Left forelimb (tissue), 1 donor: ENCODE measurements around the gene SHC2.
"Not testable (repeated sequence)": the region's sequence is repeated elsewhere in the genome, so short reads cannot be mapped to it uniquely, and the experiment has no call there.

Source experiments
- DNase-seq: peaks from one replicate; pipeline ENCODE4 v3.0.0-alpha.2; 2018; ENCODE audit warnings: low spot score

The SHC2 gene

DNA sequence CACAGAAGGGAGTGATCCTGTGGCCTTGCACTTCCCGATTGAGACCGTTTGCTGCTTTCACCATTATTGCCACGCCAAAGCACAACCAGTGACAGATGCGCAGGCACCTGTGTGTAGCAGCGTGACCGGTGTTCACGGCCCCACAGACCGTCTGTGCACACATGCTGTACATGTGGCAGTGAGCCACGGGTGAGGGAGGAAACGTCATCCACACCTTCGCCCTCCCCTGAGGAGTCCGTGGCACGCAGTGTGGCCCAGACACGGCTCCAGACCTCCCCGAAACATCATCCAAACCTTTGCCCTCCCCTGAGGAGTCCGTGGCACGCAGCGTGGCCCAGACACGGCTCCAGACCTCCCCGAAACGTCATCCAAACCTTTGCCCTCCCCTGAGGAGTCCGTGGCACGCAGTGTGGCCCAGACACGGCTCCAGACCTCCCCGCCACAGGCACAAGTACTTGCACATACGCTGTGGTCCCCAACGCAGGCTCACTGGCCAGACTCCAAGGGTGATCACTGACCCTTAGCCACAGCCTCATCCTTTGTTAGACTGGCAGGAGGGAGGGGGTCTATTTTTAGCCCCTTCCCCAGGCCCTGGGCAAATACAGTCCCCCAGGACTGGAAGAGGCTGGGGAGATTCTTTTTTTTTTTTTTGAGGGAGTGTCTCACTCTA lies 7.9 kb upstream of the SHC2 start:
- DNase-seq, result no peak

DNA sequence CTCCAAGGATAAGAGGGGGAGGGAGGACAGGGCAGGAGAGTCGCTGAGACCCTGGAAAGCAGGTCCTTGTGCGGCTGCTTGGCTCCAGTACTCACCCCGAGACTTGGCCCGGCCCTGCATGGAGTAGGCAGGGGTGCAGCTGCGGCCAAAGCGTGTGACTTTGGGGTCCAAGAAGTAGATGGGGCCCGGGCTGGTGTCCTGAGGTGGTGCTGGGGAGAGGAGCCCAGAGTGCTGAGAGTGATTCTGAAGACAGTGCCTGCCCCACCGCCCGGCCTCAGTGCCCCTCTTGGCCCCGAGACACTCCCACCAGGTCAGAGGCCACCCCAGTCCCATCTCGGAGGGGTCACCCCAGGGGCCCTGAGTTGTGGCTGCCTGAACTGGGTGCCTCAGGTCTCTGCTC lies 6.7 kb upstream of the SHC2 start:
- no peak for DNase-seq

DNA sequence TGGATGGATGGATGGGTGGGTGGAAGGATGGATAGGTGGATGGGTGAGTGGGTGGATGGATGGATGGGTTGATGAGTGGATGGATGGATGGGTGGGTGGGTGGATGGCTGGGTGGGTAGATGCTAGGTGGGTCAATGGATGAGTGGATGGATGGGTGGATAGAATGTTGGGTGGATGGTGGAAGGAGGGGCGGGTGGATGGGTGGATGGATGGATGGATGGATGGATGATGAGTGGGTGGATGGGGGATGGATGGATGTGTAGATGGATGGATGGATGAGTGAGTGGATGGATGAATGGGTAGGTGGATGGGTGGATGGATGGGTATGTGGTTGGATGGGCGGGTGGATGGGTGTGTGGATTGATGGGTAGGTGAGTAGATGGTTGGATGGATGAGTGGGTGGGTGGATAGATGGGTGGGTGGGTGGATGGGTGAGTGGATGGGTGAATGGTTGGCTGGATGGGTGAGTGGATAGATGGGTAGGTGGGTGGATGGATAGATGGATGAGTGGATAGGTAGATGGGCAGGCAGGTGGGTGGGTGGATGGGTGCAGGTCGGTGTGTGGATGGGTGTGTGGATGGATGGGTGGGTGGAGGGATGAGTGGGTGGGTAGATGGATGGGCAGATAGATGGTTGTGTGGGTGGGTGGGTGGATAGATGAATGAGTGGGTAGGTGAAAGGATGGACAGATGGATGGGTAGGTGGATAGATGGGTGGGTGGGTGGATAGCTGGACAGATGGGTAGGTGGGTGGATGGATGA lies 4.4 kb upstream of the SHC2 start:
- DNase-seq, result no peak

DNA sequence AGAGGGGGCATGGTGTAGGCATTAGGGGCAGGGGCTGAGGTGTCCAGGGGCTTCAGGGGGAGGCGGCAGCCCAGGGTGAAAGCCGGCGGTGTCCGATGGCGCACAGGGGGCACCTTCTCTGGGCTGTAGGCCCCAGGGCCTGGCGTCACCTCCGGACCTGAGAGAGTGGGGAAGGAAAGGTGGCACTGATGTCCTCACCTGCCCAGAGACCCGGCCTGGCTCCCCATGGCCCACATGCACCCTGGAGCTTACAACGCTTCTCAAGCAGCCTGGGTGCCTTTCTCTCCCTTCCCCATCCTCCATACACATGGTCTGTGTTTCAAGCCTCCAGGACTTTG lies 3.3 kb upstream of the SHC2 start:
- no peak for DNase-seq

DNA sequence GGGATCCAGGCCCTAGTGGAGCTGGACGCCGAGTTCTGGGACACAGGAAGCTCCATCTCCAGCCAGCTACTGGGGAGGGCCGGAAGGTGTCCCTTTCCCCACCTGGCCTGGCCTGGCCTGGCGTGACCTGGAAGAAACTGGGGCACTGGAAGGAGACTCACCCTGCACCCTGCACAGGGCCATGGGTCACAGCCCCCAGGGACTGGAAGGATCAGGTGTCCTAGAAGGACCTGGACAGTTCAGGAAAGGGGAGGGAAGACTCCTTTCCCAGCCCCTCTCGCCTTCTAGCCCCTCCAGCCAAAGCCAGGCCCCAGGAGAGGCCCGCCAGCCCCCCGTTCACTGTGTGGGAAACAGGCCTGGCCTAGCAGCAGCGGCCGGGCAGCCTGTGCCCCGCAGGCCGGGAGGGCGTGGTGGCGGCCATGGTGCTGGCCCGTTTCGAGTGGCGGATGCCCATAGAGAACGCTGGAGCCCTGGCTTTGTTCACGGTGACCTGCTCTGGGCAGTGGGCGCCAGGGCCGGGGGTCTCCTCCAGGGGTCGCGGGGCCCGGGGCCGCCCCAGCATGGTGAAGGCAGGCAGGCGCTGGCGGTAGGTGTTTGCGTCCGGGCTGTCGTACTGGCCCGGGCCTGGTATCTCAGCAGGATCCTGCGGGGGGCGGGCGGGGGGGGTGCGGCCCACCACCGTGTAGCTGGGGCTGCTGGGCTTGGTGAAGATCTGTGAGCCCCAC lies 2.8 kb upstream of the SHC2 start:
- DNase-seq, result no peak

DNA sequence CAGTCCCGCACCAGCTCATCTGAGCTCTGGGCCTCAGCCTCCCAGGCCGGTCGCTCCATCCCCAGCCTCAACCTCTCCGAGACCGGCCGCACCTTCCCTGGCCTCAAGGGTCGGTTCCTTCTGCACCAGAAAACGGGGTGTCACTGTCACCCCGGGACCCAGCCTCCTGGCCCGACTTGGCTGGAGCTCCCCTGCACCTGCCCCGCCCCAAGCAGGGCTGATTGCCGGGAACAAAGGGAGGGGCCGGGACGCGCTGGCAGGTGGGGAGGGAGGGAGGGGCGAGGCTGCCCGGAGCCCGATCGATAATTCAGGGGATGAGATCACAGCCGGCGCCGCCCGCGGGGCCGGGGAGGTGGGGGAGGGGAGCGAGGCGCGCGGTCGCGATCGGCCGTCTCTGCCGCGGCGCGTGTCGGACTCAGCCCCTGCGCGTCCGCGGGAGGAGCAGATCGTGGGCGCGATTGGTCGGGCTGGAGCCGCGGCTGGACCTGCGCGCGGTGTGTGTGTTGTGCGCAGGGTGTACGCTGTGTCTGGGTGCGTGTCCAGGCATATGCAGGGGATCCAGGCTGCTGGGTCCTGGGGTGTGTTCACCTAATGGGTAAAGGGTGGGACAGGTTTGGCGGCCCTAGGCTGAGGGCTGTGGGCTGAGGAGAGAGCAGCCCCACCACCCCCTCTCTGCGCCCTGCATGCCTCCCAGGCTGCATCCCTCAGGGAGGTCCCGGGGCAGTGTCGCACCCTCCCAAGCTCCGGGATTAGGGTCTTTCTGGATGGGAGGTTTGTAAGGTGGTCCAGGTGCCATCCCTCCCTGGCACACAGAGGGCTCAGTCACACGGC lies 1.1 kb upstream of the SHC2 start:
- no peak for DNase-seq

DNA sequence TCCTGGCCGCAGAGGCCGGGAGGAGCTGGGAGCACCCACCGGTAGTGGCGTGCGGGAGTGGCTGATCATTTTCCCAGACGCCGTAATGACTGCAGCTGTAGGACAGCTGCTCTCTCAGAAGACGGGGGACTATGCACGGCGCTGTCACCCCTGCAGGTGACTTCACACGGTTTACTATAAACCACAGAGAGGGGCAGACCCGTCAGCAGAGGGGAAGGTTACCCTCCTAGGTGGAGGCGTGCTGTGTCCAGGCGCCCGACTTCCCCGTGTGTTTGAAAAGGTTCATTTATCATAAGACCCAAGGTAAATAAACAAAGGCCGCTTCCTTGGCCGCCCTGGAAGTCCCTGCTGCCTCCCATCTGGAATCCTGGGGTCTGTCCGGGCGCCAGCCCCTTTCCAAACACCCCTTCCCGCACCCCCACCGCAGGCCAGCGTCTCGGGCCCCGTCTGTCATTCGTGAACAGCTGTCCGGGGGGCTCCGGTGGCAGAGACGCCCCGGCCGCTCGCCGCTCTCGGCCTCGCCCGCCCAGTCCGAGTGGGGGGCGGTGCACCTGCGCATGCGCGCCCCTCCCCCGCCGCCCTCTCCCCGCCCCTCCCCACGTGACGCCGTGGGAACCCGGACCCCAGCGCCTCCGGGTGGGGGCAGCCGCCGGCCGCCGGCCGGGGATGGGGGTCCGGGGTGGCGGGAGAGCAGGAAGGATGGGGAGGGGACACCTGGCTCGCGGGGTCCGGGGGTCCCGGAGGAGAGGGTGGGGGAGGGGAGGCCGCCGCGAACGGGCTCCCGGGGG lies 915 bp downstream of the SHC2 start:
- DNase-seq, result peak; percentile 89

DNA sequence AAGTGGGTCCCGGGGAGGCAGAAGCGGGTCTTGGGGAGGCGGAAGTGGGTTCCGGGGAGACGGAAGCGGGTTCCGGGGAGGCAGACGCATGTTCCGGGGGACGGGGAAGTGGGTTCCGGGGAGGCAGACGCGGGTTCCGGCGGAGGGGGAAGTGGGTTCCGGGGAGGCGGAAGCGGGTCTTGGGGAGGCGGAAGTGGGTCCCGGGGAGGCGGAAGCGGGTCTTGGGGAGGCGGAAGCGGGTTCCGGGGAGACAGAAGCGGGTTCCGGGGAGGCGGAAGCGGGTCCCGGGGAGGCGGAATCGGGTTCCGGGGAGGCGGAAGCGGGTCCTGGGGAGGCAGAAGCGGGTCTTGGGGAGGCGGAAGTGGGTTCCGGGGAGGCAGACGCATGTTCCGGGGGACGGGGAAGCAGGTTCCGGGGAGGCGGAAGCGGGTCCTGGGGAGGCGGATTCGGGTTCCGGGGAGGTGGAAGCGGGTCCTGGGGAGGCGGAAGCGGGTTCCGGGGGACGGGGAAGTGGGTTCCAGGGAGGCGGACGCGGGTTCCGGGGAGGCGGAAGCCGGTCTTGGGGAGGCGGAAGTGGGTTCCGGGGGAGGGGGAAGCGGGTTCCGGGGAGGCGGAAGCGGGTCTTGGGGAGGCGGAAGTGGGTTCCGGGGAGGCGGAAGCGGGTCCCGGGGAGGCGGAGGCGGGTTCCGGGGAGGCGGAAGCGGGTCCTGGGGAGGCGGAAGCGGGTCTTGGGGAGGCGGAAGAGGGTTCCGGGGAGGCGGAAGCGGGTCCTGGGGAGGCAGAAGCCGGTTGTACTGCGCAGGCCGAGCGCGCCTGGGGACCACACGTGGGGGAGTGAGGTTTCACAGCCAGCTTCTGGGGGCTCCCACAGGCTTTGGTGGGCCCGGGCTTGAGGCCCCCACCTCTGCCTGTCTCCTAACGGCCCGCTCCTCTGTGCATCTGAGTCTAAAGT lies 2.5 kb downstream of the SHC2 start:
- no peak for DNase-seq

DNA sequence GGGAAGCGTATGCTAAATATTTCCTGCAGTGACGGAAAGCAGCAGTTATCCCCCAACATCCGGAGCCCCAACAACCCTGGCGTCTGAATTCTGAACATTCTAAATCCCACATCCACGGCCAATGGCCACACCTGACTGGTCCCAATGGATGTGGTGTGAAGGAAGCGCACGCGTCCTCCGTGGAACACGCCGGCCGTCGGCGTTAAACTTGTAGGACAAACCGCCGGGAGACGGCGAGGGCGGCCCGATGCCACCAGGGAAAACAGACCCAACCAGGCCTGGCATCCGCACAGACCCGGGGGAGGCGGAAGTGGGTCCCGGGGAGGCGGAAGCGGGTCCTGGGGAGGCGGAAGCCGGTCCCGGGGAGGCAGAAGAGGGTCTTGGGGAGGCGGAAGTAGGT lies 3.2 kb downstream of the SHC2 start:
- DNase-seq, result no peak

DNA sequence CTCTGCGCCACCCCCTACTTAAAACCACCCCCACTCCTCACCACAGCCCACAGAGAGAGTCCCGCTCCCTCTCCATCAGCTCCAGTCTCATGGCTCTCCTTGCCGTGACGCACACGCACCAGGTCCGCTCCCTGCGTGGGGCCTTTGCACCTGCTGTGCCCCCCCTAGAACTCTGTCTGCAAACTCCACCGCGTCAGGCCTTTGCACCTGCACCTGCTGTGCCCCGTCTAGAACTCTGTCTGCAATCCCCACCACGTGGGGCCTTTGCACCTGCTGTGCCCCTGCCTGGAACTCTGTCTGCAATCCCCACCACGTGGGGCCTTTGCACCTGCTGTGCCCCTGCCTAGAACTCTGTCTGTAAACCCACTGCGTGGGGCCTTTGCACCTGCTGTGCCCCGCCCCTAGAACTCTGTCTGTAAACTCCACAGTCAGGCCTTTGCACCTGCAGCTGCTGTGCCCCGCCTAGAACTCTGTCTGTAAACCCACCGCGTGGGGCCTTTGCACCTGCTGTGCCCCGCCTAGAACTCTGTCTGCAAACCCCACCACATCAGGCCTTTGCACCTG lies 4.2 kb downstream of the SHC2 start:
- DNase-seq, result no peak

DNA sequence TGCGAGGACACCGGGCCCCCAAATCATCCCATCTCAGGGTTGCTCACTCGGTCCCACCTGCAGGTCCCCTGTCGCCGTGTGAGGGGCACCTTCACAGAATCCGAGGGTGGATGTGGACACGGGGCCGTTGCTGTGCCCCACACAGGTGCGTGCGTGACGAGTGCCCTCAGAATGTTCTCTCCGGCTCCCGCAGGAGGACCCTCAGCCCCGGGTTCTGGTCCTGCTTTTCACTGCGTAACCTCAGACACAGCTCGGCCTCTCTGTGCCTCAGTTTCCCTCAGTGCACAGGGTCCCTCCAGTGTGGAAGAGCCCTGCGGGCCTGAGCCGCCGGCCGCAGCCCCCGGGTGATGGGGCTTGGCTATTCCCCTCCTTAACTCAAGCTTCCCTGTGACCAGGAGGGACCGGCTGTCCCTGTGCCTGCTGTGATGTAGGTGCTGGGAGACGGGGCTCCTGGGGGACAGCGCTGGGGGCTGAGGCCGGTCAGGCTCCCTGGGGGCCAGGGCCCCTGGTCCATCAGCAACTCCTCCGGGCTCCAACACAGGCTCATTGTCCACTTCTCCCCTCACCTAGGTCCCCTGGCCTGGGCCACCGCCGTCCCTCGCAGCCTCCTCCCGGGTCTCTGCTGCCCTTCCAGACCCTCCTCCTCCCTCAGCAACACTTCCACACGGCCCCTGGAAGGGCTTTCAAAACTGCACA lies 4.8 kb downstream of the SHC2 start:
- DNase-seq, result no peak

DNA sequence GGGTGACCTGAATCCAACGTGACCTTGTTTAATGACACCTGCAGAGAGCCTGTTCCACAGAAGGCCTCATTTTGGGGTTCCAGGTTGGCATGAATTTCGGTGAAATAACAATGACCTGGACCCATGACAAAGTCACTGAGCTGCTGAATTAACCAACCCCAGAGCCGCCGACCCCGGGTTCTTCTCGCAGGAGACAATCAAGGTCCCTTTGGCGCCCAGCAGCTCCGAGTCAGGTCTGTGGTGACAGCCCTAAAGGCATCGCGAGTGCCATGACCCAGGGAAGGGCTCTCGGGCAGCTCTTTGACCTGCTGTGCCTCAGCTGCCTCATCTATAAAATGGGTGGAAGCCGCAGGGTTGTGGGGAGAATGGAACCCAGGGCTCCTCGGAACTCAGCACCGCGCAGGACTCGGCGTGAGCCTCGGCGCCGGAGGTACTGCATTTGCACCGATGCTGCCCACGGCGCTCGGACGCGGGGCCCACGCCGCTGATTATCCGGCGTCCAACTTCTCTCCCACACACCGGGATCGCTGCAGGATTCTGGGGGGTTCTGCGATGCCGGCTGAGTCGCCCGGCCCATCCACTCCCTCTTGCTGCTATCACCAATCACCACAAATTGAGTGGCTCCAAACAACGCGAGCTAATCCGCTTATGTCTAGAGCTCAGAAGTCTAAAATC lies 5.7 kb downstream of the SHC2 start:
- no peak for DNase-seq

DNA sequence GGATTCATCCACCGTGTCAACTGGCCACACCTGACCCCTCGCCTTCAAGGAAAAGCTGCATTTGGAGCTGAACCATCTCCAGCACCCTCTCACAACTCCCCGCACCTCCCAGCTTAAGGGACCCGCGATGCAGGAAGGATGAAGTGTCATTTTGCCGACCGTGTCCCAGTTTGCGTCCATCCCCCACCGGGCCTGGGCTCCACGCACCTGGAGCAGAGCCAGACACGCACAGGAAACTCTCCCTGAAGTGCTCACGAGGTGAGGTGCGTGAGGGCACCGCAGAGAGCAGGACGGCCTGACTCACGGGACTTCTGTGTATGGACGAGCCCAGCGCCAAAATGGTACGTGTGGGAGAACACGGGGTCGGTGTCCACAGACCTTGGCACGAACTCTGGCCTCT lies 7.2 kb downstream of the SHC2 start:
- no peak for DNase-seq

DNA sequence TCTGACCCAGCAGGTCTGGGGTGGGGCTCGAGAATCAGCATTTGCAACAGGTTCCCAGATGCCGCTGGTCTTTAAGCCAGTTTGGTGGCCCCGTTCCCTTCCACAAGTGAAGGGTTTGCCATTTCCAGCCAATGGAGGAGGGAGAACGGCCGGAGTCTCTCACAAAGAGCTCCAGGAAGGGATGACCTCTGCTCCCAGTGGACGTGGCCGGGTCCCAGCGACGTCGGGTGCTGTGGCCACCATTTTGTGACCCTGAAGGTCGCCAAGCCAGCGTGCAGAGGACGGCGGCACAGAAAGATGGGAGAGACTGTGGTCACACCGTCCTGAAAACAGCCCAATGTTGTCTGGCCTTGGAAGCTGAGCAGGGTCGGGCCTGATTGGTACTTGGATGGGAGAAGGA lies 8.0 kb downstream of the SHC2 start:
- no peak for DNase-seq

DNA sequence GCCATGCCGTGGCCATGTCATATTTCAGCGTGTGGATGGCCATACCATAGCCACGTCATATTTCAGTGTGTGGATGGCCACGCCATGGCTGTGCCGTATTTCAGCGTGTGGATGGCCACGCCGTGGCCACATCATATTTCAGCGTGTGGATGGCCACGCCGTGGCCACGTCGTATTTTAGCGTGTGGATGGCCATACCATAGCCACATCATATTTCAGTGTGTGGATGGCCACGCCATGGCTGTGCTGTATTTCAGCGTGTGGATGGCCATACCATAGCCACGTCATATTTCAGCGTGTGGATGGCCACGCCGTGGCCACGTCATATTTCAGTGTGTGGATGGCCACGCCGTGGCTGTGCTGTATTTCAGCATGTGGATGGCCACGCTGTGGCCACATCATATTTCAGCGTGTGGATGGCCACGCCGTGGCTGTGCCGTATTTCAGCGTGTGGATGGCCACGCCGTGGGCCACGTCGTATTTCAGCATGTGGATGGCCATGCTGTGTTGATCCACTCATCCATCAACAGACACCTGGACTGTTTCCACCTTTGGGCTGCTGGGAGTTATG lies 9.8 kb downstream of the SHC2 start:
- not testable (repeated sequence) for DNase-seq

DNA sequence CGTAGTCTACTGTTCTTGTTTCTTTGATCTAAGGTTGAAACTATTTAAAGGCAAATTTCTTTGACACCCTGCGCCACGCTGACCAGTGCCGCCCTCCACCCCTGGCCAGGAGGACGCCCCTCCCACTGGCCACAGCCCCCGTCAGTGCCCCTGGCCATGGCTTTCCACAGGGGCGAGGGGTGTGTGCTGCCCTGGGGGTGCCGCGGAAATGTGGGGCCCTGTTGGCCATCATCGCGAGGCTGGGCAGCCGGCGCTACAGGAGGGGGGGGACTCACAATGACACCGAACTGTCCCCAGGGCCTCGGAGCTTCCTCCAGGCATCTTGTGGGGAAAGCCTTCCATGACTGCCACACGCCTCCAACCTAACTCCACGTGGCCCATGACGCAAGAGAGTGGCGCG lies 10.9 kb downstream of the SHC2 start:
- DNase-seq, result no peak

DNA sequence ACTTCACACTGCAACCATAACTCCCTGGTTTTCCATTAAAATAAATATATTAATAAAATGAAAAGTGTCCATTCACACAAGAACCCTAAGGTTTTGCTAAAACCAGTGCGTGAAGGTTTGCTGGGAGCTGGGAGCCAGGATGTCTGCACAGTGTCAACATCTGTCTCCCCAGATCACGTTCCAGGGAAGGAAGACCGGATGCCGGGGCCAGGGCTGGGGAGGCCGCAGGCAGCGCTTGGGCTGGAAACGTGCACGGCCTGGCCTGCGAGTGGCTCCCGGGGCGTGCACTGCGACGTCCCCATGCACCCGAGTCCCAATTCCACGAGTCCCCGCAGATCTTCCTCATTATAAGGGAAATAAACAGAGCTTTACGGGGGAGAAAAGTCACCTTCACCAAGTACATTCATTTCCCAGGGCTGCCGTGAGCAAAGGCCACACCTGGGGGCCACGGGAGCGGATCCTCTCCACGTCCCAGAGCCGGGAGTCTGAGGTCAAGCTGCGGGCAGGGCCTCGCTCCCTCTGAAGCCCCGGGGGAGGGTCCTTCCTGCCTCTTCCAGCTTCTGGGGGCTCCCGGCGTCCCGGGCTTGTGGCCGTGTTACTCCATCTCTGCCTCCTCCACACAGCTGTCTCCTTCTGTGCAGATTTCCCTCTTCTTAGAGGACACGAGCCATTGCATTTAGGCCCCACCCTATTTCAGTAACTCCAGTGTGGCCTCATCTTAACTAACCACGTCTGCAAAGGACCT lies 12.8 kb downstream of the SHC2 start:
- DNase-seq, result no peak

DNA sequence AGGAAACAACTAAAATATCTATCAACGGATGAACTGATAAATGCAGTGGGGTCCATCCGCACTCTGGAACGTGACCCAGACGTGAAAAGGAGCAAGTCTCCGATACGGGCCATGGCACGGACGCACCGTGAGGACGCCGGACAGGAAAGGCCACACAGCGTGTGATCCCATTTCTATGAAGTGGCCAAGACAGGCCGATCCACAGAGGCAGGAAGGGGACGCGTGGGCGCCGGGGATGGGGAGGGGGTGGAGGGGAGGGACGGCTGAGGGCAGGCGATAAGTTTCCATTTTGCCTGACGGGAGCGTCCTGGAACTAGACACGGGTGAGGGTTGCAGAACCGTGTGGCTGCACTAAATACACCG lies 13.8 kb downstream of the SHC2 start:
- DNase-seq, result no peak
